ENCODE results near the gene ATXN1.

ATXN1 gene

GRCh38 chr6:16321341-16321710 is 439.9 kb downstream of the ATXN1 start:
- no peak for DNase-seq (ENCODE audit: low read depth)
- H3K4me3 ChIP-seq (ENCODE audit: low read depth, low read length), result no peak overlapping the region
- no peak for TF ChIP-seq CTCF (IDR thresholded peaks at IDR 0.05; ENCODE audit: low read depth, low read length, missing control alignments)

- no peak overlapping the region; the same call in 1 of the 2 replicates for H3K4me3 ChIP-seq (ENCODE audit: low read depth, low read length)
- DNase-seq (ENCODE audit: low read depth), result no peak
- TF ChIP-seq CTCF (IDR thresholded peaks at IDR 0.05; ENCODE audit: low read depth, low read length, missing control alignments), result no peak
Measured at GRCh38 chr6:16320533-16321340, 440.5 kb downstream of the ATXN1 start.

- TF ChIP-seq CTCF (IDR thresholded peaks at IDR 0.05; ENCODE audit: low read depth, low read length, missing control alignments), result no peak
- no peak for DNase-seq (ENCODE audit: low read depth)
- peak overlapping the region; percentile 11; the same call in 1 of the 2 replicates for H3K4me3 ChIP-seq (ENCODE audit: low read depth, low read length)
Measured at GRCh38 chr6:16319813-16320532, 441.3 kb downstream of the ATXN1 start.

GRCh38 chr6:16318953-16319720 is 442.1 kb downstream of the ATXN1 start:
- DNase-seq (ENCODE audit: low read depth), result no peak
- H3K4me3 ChIP-seq (ENCODE audit: low read depth, low read length), result no peak overlapping the region
- no peak for TF ChIP-seq CTCF (IDR thresholded peaks at IDR 0.05; ENCODE audit: low read depth, low read length, missing control alignments)

GRCh38 chr6:16318538-16318937 is 442.7 kb downstream of the ATXN1 start:
- no peak for DNase-seq (ENCODE audit: low read depth)
- TF ChIP-seq CTCF (IDR thresholded peaks at IDR 0.05; ENCODE audit: low read depth, low read length, missing control alignments), result no peak
- no peak overlapping the region for H3K4me3 ChIP-seq (ENCODE audit: low read depth, low read length)

- no peak overlapping the region for H3K4me3 ChIP-seq (ENCODE audit: low read depth, low read length)
- TF ChIP-seq CTCF (IDR thresholded peaks at IDR 0.05; ENCODE audit: low read depth, low read length, missing control alignments), result peak; percentile 82
- no peak for DNase-seq (ENCODE audit: low read depth)
Measured at GRCh38 chr6:16316741-16317251, 444.5 kb downstream of the ATXN1 start.
